ELF-1 (cell line): Measurements from ENCODE around the gene MUC5B.
"Not testable (repeated sequence)": the region's sequence is repeated elsewhere in the genome, so short reads cannot be mapped to it uniquely, and the experiment has no call there.

Experiments
- DNase-seq: peaks from one replicate; pipeline ENCODE4 v3.0.0-alpha.2; 2016; ENCODE audit warnings: low read depth, low spot score

The MUC5B gene, protein sequence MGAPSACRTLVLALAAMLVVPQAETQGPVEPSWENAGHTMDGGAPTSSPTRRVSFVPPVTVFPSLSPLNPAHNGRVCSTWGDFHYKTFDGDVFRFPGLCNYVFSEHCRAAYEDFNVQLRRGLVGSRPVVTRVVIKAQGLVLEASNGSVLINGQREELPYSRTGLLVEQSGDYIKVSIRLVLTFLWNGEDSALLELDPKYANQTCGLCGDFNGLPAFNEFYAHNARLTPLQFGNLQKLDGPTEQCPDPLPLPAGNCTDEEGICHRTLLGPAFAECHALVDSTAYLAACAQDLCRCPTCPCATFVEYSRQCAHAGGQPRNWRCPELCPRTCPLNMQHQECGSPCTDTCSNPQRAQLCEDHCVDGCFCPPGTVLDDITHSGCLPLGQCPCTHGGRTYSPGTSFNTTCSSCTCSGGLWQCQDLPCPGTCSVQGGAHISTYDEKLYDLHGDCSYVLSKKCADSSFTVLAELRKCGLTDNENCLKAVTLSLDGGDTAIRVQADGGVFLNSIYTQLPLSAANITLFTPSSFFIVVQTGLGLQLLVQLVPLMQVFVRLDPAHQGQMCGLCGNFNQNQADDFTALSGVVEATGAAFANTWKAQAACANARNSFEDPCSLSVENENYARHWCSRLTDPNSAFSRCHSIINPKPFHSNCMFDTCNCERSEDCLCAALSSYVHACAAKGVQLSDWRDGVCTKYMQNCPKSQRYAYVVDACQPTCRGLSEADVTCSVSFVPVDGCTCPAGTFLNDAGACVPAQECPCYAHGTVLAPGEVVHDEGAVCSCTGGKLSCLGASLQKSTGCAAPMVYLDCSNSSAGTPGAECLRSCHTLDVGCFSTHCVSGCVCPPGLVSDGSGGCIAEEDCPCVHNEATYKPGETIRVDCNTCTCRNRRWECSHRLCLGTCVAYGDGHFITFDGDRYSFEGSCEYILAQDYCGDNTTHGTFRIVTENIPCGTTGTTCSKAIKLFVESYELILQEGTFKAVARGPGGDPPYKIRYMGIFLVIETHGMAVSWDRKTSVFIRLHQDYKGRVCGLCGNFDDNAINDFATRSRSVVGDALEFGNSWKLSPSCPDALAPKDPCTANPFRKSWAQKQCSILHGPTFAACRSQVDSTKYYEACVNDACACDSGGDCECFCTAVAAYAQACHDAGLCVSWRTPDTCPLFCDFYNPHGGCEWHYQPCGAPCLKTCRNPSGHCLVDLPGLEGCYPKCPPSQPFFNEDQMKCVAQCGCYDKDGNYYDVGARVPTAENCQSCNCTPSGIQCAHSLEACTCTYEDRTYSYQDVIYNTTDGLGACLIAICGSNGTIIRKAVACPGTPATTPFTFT (N-terminal part only)

DNA sequence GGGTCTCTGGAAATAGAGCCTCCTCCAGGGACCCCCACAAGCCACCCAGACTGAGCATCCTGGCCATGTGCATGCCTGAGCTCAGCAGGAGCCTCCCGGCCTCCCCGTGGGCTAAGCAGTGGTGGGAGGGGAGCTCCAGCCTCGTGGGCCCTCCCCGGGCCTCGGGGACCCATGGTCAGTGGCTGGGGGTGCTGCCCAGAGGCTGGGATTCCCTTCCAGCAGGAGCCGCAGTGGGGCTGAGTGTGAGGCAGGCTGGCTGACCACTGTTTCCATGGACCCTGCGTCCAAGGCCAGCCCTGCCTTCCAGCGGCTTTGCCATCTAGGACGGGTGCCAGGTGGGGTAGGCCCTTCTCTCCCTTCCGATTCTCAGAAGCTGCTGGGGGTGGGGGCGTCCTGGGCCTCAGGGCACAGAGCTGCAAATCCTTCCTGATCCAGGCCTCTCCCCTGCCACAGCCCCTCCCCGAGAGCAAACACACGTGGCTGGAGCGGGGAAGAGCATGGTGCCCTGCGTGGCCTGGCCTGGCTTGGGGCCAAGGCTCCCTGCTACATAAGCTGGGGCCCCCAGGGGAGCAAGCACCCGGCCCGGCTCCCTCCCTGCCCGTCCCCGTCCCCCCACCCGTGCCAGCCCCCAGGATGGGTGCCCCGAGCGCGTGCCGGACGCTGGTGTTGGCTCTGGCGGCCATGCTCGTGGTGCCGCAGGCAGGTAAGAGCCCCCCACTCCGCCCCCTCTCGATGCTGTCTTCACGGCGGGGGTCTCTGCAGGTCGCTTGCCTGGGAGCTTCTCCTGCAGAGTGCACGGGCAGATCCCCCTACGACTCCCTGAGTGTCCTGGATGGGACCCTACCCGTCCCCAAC, at the start of gene MUC5B:
MUC5B (plus strand) TSS at position 576 of the 855 bp plus-strand sequence; CDS start at position 634, 58 bp downstream.
- DNase-seq, result no peak

DNA sequence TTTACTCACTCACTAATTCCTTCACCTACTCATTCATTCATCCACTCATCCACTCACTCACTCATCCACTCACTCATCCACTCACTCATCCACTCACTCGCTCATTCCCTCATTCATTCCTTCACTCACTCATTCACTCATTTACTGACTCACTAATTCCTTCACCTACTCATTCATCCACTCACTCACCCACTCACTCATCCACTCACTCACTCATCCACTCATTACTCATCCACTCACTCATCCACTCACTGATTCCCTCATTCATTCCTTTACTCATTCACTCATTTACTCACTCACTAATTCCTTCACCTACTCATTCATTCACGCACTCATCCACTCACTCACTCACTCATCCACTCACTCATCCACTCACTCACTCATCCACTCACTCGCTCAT, 49.5 kb upstream of the MUC5B start:
- DNase-seq, result not testable (repeated sequence)

DNA sequence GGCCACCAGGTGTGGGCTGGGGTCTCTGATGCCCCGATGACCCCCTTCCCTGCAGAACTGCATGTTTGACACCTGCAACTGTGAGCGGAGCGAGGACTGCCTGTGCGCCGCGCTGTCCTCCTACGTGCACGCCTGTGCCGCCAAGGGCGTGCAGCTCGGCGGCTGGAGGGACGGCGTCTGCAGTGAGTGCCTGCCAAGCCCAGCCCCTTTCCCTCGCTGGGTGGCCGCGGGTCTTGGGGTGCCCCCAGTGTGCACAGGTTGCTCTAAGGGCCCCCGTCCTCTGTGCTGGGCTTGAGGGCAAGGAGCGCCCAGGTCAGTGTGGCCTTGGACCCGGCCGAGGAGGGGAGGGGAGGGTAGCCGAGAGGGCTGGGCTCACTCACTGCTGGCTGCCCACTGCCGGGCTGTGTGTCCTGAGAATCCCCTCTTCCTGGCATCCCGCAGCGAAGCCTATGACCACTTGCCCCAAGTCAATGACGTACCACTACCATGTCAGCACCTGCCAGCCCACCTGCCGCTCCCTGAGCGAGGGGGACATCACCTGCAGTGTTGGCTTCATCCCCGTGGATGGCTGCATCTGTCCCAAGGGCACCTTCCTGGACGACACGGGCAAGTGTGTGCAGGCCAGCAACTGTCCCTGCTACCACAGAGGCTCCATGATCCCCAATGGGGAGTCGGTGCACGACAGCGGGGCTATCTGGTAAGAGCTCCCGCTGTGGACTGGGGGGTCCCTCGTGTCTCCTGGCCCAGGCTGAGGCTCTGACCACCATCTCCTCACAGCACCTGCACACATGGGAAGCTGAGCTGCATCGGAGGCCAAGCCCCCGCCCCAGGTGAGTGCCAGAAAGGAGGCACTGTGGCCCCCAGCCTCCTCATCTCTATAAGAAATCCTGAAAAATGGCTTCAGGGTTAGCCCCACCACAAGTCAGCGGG, 48.2 kb upstream of the MUC5B start:
- DNase-seq, result no peak

DNA sequence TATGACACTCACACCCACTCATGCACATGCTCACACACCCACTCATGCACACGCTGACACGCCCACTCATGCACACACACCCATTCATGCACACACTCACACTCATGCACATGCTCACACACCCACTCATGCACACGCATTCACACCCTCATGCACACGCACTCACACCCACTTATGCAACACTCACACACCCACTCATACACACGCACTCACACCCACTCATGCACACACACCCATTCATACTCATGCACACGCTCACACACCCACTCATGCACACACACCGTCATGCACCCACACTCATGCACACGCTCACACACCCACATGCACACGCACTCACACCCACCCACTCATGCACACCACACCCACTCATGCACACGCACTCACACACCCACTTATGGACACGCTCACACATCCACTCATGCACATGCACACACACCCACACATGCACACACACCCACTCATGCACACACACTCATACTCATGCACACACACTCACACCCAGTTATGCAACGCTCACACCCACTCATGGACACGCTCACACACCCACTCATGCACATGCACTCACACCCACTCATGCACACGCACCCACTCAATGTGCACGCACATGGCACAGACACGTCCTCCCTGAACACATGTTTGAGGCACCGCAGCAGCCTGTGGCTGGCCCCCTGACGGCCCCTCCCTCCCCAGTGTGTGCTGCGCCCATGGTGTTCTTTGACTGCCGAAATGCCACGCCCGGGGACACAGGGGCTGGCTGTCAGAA, 47.2 kb upstream of the MUC5B start:
- DNase-seq, result no peak

DNA sequence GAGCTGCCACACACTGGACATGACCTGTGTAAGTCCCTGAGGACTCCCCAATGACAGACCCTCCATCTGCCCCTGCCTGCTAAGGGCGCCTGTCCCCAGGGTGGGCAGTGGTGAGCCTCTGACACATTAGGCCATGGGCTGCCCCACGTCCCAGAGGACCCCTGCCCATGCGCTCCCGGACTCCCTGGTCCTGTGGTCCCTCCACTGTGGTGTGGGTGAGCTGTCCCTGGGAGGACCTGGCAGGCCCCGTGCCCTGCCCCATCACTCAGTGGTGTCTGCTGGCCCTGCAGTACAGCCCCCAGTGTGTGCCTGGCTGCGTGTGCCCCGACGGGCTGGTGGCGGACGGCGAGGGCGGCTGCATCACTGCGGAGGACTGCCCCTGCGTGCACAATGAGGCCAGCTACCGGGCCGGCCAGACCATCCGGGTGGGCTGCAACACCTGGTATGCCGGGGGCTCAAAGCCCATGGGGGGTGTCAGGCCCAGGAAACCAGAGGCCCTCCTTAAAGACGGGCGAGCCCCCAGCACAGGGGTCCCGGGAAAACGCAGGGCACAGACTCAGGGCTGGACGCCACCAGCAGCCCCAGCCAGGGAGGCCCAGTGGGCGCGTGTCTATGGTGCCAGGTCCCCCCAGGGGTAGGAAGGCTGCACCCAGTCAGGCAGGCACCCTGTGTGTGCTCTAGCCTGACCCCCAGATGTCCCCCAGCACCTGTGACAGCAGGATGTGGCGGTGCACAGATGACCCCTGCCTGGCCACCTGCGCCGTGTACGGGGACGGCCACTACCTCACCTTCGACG, 46.4 kb upstream of the MUC5B start:
- no peak for DNase-seq

DNA sequence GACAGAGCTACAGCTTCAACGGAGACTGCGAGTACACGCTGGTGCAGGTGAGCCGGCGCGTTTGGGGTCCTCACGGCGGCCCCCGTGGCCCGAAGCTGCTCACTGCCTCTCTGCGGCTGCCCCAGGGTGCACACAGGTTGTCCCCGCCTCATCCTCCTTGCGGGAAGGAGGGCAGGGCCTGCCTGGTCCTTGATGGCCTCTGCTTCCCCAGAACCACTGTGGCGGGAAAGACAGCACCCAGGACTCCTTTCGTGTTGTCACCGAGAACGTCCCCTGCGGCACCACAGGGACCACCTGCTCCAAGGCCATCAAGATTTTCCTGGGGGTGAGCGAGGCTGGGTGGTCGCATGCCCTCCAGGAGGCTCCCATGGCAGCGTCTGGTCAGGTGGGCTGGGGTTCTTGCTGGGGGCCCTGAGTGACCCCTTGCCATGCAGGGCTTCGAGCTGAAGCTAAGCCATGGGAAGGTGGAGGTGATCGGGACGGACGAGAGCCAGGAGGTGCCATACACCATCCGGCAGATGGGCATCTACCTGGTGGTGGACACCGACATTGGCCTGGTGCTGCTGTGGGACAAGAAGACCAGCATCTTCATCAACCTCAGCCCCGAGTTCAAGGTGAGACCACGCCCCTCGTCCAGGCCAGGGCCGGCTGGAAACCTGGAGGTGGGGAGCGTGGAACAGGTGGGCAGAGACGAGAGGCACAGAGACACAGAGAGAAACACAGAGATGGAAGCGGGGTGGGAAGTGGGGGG, 45.7 kb upstream of the MUC5B start:
- DNase-seq, result no peak

DNA sequence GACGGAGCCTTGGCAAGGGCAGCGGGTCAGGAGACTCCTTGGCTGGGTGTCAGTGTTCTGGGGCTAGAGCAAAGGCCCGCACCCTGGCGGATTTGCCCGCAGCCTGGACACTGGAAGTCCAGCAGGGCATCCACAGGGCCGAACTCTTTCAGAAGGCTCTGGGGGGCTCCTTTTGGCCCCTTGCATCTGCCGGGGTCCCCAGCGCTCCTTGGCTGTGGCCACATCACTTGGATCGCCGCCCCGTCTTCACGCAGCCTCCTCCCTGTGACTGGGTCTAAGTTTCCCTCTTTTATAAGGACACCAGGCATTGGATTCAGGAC, 45.1 kb upstream of the MUC5B start:
- no peak for DNase-seq

DNA sequence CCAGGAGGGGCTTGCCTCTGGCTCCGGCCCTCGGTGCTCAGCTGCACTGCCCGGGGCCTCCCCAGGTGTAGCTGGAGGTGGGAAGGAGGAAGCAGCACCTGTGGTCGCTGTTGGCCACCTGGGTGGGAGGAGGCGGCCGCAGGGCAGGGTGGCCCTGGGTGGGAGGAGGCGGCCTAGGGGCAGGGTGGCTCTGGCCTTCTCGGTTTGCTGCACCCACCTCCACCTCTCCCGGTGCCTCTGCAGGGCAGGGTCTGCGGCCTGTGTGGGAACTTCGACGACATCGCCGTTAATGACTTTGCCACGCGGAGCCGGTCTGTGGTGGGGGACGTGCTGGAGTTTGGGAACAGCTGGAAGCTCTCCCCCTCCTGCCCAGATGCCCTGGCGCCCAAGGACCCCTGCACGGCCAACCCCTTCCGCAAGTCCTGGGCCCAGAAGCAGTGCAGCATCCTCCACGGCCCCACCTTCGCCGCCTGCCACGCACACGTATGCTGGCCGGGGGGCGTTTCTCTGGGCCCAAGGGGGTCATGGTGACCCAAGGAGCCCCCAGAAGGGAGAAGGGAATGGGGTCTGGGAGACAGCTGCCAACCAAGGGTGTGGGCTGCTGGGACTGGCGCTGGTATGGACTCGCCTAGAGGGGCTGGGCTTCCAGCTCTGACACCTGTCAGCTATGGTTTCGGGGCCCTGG, 44.5 kb upstream of the MUC5B start:
- no peak for DNase-seq

DNA sequence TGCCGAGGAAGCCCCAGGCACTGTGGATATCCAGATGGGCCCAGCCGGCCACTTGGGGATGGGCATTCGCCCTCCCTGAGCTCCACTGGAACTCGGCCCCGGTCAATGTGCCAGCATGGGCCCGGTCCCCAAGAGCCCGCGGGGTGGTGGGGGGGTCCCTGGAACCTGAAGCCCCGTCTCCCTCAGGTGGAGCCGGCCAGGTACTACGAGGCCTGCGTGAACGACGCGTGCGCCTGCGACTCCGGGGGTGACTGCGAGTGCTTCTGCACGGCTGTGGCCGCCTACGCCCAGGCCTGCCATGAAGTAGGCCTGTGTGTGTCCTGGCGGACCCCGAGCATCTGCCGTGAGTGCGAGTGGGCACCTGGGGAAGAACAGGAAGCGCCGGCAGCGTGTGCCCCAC, 44.0 kb upstream of the MUC5B start:
- no peak for DNase-seq

DNA sequence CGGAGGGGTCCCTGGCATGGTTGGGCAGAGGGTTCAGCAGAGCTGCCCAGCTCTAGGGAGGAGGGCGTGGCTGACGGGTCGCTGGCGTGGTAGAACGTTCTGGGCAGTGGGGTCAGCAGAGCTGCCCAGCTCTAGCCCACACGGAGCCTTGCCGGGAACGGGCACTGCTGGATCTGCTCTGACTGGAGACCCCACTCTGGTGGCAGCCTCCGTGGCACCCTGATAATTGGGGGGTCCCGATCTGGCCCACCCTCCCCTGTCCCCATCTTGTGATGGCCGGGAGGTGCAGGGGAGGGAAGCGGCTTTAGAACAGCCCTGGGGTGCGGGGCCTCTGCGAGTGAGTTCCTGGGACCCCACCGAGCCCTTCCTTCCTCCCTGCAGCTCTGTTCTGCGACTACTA, 43.2 kb upstream of the MUC5B start:
- no peak for DNase-seq

DNA sequence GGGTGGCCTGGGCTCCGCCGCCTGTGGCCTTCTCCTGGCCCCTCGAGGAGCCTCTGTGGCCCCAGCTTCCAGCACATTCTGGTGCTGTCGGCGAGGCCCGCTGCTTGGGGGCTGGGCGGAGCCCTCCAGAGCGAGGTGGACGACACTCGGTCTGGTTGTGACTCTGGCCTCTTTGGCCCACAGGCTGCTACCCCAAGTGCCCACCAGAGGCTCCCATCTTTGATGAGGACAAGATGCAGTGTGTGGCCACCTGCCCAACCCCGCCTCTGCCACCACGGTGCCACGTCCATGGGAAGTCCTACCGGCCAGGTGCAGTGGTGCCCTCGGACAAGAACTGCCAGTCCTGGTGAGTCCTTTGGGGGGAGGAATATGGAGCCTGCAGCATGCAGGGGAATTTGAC, 42.7 kb upstream of the MUC5B start:
- DNase-seq, result no peak

DNA sequence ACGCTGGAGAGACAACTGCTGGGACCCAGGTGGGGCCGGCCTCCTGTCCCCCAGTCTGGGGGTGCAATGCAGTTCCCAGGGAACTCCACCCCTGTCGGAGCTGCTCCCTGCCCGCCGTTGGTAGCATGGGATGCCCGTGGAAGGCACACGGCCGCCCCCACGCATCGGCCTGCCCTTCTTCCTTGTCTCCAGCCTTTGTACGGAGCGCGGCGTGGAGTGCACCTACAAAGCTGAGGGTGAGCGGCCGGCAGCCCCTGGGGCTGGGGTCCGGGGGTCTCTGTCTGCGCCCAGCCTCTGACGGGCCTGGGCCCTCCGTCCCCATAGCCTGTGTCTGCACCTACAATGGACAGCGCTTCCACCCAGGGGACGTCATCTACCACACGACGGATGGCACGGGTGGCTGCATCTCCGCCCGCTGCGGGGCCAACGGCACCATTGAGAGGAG, 41.9 kb upstream of the MUC5B start:
- no peak for DNase-seq

DNA sequence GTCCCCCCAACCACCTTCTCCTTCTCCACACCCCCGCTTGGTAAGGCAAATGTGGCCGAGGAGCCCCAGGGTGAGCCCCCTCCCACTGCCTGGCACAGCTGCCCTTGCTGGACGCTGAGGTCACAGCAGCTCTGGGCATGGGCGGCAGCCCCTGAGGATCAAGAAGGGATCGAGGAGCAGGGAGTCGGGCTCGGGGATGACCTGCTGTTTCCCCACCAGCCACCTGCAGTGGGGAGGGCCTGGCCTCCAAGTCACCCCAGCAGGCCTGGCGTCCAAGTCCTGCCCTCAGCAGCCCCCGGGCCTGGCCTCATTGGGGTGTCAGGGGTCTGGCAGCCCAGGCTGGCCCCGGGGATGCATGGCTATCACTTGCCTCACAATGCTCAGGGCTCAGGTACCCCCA, 41.4 kb upstream of the MUC5B start:
- no peak for DNase-seq

DNA sequence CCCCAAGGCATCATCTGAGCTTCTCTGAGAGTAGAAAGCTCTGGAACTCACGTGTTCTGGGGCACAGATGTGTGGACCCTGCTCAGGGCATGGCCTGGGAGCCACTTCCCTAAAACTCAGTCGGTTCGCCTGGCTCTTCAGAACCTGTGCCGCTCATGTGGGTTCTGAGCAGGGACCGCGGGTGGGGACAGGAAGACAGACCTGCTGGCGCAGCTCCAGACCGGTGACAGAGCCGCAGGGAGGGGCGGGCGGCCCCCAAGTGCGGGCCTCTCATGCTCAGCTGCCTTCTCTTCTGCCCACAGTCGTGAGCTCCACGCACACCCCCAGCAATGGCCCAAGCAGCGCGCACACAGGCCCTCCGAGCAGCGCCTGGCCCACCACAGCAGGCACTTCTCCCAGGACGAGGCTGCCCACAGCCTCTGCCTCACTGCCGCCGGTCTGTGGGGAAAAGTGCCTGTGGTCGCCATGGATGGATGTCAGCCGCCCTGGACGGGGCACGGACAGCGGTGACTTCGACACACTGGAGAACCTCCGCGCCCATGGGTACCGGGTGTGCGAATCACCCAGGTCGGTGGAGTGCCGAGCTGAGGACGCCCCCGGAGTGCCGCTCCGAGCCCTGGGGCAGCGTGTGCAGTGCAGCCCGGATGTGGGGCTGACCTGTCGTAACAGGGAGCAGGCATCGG, 40.9 kb upstream of the MUC5B start:
- no peak for DNase-seq

DNA sequence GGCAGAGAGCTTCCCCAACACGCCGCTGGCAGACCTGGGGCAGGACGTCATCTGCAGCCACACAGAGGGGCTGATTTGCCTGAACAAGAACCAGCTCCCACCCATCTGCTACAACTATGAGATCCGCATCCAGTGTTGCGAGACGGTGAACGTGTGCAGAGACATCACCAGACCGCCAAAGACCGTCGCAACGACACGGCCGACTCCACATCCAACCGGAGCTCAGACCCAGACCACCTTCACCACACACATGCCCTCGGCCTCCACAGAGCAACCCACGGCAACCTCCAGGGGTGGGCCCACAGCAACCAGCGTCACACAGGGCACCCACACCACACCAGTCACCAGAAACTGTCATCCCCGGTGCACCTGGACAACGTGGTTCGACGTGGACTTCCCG, 38.7 kb upstream of the MUC5B start:
- not testable (repeated sequence) for DNase-seq

DNA sequence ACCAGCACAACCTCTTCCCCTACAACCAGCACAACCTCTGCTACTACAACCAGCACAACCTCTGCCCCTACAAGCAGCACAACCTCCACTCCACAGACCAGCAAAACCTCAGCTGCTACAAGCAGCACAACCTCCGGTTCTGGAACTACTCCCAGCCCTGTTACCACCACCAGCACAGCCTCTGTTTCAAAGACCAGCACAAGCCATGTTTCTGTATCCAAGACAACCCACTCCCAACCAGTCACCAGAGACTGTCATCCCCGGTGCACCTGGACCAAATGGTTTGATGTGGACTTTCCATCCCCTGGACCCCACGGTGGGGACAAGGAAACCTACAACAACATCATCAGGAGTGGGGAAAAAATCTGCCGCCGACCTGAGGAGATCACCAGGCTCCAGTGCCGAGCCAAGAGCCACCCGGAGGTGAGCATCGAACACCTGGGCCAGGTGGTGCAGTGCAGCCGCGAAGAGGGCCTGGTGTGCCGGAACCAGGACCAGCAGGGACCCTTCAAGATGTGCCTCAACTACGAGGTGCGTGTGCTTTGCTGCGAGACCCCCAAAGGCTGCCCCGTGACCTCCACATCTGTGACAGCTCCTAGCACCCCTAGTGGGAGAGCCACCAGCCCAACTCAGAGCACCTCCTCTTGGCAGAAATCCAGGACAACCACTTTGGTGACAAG, 34.3 kb upstream of the MUC5B start:
- not testable (repeated sequence) for DNase-seq
